ENCODE results near the gene COL1A1. TPM values are rescaled to one million over a fixed set of nuclear protein-coding genes. Genes with fewer than 3 reads are reported as not detected.

The COL1A1 gene
- total and polyA plus RNA-seq, 2 of the 13 experiments (the other 11 are each of a cell fraction or from before 2014, with no cell fraction given), result 0.05 TPM; not detected in 1

GRCh38 chr17:50151937-50152547 is 49.4 kb downstream of the COL1A1 start (continued):
- TF ChIP-seq ZBTB40 (IDR thresholded peaks at IDR 0.05) (no peak), ZBTB40 (CRISPR knock-in tag; IDR thresholded peaks at IDR 0.05) (0 out of 2 replicates have a peak, but pooled peaks have one; percentile 37), SUZ12 (IDR thresholded peaks at IDR 0.05; ENCODE audit: low read depth, low read length) (0 out of 2 replicates have a peak, but pooled peaks have one; percentile 2), ZKSCAN5 (CRISPR knock-in tag; IDR thresholded peaks at IDR 0.05) (0 out of 2 replicates have a peak, but pooled peaks have one; percentile 19), ATF5 (CRISPR knock-in tag; IDR thresholded peaks at IDR 0.05; ENCODE audit: low read depth) (no peak), SOX13 (IDR thresholded peaks at IDR 0.05) (no peak; the same call in 1 of the 2 replicates), SOX13 (CRISPR knock-in tag; conservative IDR thresholded peaks at IDR 0.05 in 1 of 2, IDR thresholded peaks at IDR 0.05 in 1 of 2) (peak in 1 of 2 experiments; percentile 36; a peak in 1 of 4 replicates), SOX5 (CRISPR knock-in tag; IDR thresholded peaks at IDR 0.05; ENCODE audit: borderline replicate concordance) (0 out of 2 replicates have a peak, but pooled peaks have one; percentile 49), HOMEZ (CRISPR knock-in tag; IDR thresholded peaks at IDR 0.05; ENCODE audit: low read depth) (peak; percentile 77), ZNF280D (CRISPR knock-in tag; IDR thresholded peaks at IDR 0.05) (peak; percentile 66; the same call in 1 of the 2 replicates), ZNF460 (CRISPR knock-in tag; IDR thresholded peaks at IDR 0.05; ENCODE audit: borderline replicate concordance) (no peak)
